BLaER1 treated with 17β-estradiol and CSF1 and Interleukin-3, amounts not matched to agents 10 nM and 100 nM (cell line): ENCODE results near the gene DCAF6.
A peak's percentile ranks its signal among the peaks of the same experiment; 100 is the strongest.

Experiments
- H3K27ac ChIP-seq, 11 experiments: shearing (Covaris generic); formaldehyde crosslinking; 2 replicates each; pipeline ENCODE4 v1.8.1; 2022
- H3K27me3 ChIP-seq, 11 experiments: shearing (Covaris generic); formaldehyde crosslinking; 2 replicates each; pipeline ENCODE4 v1.8.1; 2022
- H3K36me3 ChIP-seq, 11 experiments: shearing (Covaris generic); formaldehyde crosslinking; 2 replicates each; pipeline ENCODE4 v1.8.1; 2022
- H3K4me1 ChIP-seq, 10 experiments: shearing (Covaris generic); formaldehyde crosslinking; 2 replicates each; pipeline ENCODE4 v1.8.1; 2022
- H3K4me2 ChIP-seq, 11 experiments: shearing (Covaris generic); formaldehyde crosslinking; 2 replicates each; pipeline ENCODE4 v1.8.1; 2022
- H3K4me3 ChIP-seq, 10 experiments: shearing (Covaris generic); formaldehyde crosslinking; 2 replicates each; pipeline ENCODE4 v1.8.1; 2022
- H3K9ac ChIP-seq, 11 experiments: shearing (Covaris generic); formaldehyde crosslinking; 2 replicates each; pipeline ENCODE4 v1.8.1; 2022
- H3K9me3 ChIP-seq, 11 experiments: shearing (Covaris generic); formaldehyde crosslinking; replicated peaks in 1 of 11; 2 replicates each; pipeline ENCODE4 v1.8.1; 2022
- H4K20me1 ChIP-seq, 11 experiments: shearing (Covaris generic); formaldehyde crosslinking; 2 replicates each; pipeline ENCODE4 v1.8.1; 2022
- Cebpa-rat ChIP-seq, 11 experiments: shearing (Covaris generic); IDR thresholded peaks; 2 replicates each; pipeline ENCODE4 v1.8.1; 2022

Gene DCAF6

DNA sequence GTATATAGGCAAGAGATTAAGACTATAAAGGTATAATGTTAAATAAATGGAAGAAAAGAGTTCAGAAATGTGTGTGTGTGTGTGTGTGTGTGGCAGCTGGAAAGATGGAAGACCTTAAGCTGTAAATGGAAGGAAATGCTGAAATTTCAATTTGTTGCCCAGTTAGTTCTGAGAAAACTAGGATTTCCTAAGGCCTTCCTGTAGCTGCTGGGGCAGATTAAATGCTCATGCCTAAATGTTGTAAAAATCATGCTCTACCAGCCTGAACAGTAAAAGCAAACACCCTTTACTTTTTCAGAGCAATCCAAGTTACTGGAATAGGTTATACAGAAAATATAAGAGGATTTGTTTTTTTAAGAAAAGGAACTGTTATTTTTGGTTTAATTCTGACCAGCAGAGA is 30.8 kb upstream of the DCAF6 start:
- Histone ChIP-seq H3K27me3 (no peaks in the 10 kb centered on the region), H3K9ac (no peak overlapping the region), H3K9me3 (peaks cover 15 to 21% (median 20%) of the 10 kb centered on the region in 11 experiments), H4K20me1 (no peaks in the 10 kb centered on the region), H3K4me2 (peak overlapping the region in 1 of 11 experiments; percentile 22; a peak in 1 of 22 replicates), H3K4me3 (no peak overlapping the region), H3K36me3 (peaks cover 0 to 9% (median 0%) of the 10 kb centered on the region in 11 experiments; a peak in 3 of 22 replicates), H3K4me1 (peaks cover 0 to 19% (median 0%) of the 10 kb centered on the region in 10 experiments; a peak in 6 of 20 replicates), H3K27ac (no peak overlapping the region)
- TF ChIP-seq Cebpa-rat (IDR thresholded peaks at IDR 0.05) = no peak

DNA sequence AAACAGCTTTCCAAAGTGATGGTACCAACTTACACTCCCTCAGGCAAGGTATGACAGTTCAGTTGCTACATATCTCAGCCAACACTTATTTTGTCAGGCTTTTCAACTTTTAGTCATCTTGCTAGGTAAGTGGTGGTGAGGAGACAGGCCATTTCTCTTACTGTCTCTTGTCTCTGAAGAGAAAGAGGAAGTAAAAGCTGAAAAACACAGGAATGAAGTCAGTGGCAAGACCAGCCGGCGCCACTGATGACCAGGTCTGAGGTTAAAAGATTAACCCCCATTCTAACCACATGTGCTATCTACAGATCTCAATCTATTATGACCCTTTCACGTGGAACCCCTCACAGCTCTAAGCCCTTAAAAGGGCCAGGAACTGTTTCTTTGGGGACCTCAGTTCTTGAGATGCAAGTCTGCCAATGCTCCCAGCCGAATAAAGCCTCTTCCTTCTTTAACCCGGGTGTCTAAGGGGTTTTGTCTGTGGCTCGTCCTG is 26.7 kb upstream of the DCAF6 start:
- no peak overlapping the region for H3K4me3 ChIP-seq
- peaks cover 15 to 22% (median 20%) of the 10 kb centered on the region in 11 experiments for H3K9me3 ChIP-seq
- H3K4me1 ChIP-seq = peaks cover 0 to 32% (median 0%) of the 10 kb centered on the region in 10 experiments; a peak in 6 of 20 replicates
- no peak overlapping the region for H3K27ac ChIP-seq
- H3K4me2 ChIP-seq = no peak overlapping the region
- H3K36me3 ChIP-seq = peaks cover 0 to 19% (median 8%) of the 10 kb centered on the region in 11 experiments; a peak in 9 of 22 replicates
- no peaks in the 10 kb centered on the region for H3K27me3 ChIP-seq
- no peak overlapping the region for H3K9ac ChIP-seq
- TF ChIP-seq Cebpa-rat (IDR thresholded peaks at IDR 0.05) = no peak
- no peaks in the 10 kb centered on the region for H4K20me1 ChIP-seq

DNA sequence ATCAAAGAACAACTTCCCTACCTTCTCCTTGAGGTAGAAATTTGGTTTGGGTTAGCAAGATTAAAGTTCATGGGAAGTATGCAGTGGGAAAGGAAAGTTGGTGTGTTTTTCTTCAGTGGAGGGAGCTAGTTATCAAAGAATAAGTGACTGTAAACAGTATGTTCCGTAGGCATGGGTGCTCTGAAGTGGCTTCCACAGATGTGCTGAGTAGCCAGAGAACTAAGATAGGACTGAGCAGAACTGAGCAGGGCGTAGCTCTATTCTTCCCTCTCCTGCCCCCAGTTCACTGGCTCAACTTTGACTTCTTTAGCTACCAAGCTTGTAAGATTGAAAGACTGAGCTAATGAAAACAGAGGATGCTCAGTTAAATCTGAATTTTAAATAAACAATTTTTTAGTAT is 26.0 kb upstream of the DCAF6 start:
- H3K9me3 ChIP-seq = peaks cover 15 to 22% (median 20%) of the 10 kb centered on the region in 11 experiments
- H3K4me2 ChIP-seq = peak overlapping the region in 3 of 11 experiments; percentile 24 to 63 (median 28); a peak in 5 of 22 replicates
- H3K27ac ChIP-seq = no peak overlapping the region
- H3K27me3 ChIP-seq = no peaks in the 10 kb centered on the region
- TF ChIP-seq Cebpa-rat (IDR thresholded peaks at IDR 0.05) = no peak
- H3K4me3 ChIP-seq = no peak overlapping the region
- no peak overlapping the region for H3K9ac ChIP-seq
- peaks cover 0 to 28% (median 0%) of the 10 kb centered on the region in 10 experiments; a peak in 6 of 20 replicates for H3K4me1 ChIP-seq
- no peaks in the 10 kb centered on the region for H4K20me1 ChIP-seq
- peaks cover 0 to 20% (median 8%) of the 10 kb centered on the region in 11 experiments; a peak in 10 of 22 replicates for H3K36me3 ChIP-seq

DNA sequence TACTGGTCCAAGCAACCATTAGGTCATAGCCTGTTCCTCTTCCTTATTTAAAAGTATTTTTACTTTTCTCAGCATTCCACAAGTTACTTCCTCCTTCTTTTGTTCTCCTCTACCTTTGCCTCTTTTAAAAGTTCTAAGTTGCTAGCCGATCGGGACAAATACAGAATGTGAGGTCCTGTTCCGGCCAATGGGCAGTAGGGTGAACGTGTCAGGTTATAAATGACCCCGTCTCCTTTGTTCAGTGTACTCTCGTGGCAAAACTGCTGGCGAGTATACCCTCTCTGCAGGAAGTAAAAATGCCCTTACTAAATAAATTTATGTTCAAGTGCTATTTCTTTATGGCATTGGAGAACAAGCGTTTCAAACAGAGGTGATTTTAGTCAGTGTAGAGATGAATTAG is 25.1 kb upstream of the DCAF6 start:
- no peak overlapping the region for H3K27ac ChIP-seq
- no peaks in the 10 kb centered on the region for H4K20me1 ChIP-seq
- H3K36me3 ChIP-seq = peaks cover 2 to 28% (median 13%) of the 10 kb centered on the region in 11 experiments; a peak in 19 of 22 replicates
- peaks cover 15 to 22% (median 20%) of the 10 kb centered on the region in 11 experiments for H3K9me3 ChIP-seq
- H3K4me3 ChIP-seq = no peak overlapping the region
- H3K27me3 ChIP-seq = no peaks in the 10 kb centered on the region
- peak overlapping the region in 3 of 11 experiments; percentile 24 to 63 (median 28); a peak in 6 of 22 replicates for H3K4me2 ChIP-seq
- no peak overlapping the region for H3K9ac ChIP-seq
- H3K4me1 ChIP-seq = peaks cover 0 to 20% (median 0%) of the 10 kb centered on the region in 10 experiments; a peak in 6 of 20 replicates
- no peak for TF ChIP-seq Cebpa-rat (IDR thresholded peaks at IDR 0.05)

DNA sequence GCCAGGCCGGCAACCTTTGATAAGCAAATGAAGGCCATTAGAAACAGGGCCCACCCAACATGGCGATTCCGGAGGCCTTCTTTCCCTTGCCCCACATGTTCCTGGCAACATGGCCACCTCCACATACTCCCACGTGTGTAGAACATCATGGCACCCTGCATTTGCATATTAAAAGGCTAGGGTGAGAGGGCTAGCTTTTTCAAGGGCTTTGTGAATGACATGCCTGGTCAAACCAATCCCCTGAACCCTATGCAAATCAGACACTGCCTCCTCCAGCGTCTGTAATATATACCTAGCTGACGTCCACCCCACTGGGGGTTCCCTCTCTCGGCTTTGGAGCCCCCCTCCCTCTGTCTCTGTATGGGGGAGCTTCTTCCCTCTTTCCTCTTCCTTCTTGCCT is 24.2 kb upstream of the DCAF6 start:
- H3K36me3 ChIP-seq = peaks cover 11 to 36% (median 21%) of the 10 kb centered on the region in 11 experiments
- no peak overlapping the region for H3K4me3 ChIP-seq
- no peak for TF ChIP-seq Cebpa-rat (IDR thresholded peaks at IDR 0.05)
- H3K27me3 ChIP-seq = no peaks in the 10 kb centered on the region
- no peak overlapping the region for H3K4me2 ChIP-seq
- peaks cover 15 to 22% (median 20%) of the 10 kb centered on the region in 11 experiments for H3K9me3 ChIP-seq
- no peak overlapping the region for H3K9ac ChIP-seq
- peaks cover 0 to 20% (median 0%) of the 10 kb centered on the region in 10 experiments; a peak in 6 of 20 replicates for H3K4me1 ChIP-seq
- H4K20me1 ChIP-seq = no peaks in the 10 kb centered on the region
- no peak overlapping the region for H3K27ac ChIP-seq

DNA sequence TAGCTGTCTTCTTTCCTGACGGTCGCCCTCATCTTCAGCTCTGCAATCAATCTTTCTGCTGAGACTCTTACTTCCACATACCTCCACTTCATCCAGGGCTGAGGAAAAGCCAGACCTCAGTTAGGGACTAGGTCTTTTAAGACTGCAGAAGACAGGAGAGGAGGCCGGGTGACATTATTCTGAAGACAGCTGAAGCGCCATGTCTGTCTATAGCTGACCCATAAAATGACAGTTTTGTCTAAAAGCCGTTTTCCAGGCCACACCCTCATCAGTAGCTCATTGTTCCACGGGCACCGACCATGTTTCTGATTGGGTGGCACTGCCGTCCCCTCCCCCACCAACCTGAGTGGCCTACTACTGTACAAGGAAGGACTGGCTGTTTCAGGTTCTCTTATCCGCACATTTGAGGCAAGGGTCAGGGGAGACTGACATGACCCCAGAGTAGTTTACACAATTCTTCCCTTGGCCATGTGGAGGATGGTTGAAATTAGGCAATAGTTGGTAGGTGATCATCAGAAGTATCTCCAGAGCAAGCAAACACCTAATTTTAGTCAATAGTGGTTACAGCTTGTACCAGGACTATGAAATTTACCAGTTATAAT is 22.5 kb upstream of the DCAF6 start, which contains the start of gene ADCY10:
Gene ADCY10 (minus strand): TSS at position 240 of the 602 bp plus-strand sequence. CDS start 8,994 bp downstream, outside the sequence.
- H3K27ac ChIP-seq = no peak within 1 kb of the TSS
- no peak for TF ChIP-seq Cebpa-rat (IDR thresholded peaks at IDR 0.05)
- H3K4me2 ChIP-seq = no peak within 1 kb of the TSS

DNA sequence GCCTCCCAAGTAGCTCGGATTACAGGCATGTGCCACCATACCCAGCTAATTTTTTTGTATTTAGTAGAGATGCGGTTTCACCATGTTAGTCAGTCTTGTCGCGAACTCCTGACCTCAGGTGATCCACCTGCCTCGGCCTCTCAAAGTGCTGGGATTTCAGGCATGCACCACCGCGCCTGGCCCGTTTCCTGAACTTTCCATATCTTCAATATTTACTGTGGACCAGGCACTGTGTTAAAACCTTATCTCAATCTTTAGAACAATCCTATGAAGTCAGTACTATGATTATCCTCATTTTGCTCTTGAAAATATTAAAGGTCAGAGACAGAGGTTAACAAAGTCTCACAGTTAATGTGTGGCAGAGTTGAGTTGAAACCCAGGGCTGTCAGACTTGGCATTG is 20.9 kb upstream of the DCAF6 start:
- H3K9me3 ChIP-seq = peaks cover 0 to 2% (median under 1%) of the 10 kb centered on the region in 11 experiments; a peak in 14 of 22 replicates
- peaks cover 14 to 56% (median 33%) of the 10 kb centered on the region in 11 experiments; a peak in 20 of 22 replicates for H3K36me3 ChIP-seq
- H3K4me1 ChIP-seq = peaks cover 0 to 16% (median 0%) of the 10 kb centered on the region in 10 experiments; a peak in 6 of 20 replicates
- H4K20me1 ChIP-seq = no peaks in the 10 kb centered on the region
- no peak for TF ChIP-seq Cebpa-rat (IDR thresholded peaks at IDR 0.05)
- no peak overlapping the region for H3K9ac ChIP-seq
- no peak overlapping the region for H3K27ac ChIP-seq
- H3K27me3 ChIP-seq = no peaks in the 10 kb centered on the region
- H3K4me3 ChIP-seq = no peak overlapping the region
- no peak overlapping the region for H3K4me2 ChIP-seq

More for the DNA sequence above, 22.5 kb upstream of the DCAF6 start, which contains the start of gene ADCY10:
- Histone ChIP-seq H3K9me3 (peaks cover 12 to 18% (median 17%) of the 10 kb centered on the region in 11 experiments), H3K4me1 (peaks cover 0 to 20% (median 0%) of the 10 kb centered on the region in 10 experiments; a peak in 6 of 20 replicates), H3K4me3 (no peak within 1 kb of the TSS), H3K27me3 (no peaks in the 10 kb centered on the region), H3K9ac (no peak within 1 kb of the TSS), H4K20me1 (no peaks in the 10 kb centered on the region), H3K36me3 (peaks cover 18 to 50% (median 33%) of the 10 kb centered on the region in 11 experiments)

DNA sequence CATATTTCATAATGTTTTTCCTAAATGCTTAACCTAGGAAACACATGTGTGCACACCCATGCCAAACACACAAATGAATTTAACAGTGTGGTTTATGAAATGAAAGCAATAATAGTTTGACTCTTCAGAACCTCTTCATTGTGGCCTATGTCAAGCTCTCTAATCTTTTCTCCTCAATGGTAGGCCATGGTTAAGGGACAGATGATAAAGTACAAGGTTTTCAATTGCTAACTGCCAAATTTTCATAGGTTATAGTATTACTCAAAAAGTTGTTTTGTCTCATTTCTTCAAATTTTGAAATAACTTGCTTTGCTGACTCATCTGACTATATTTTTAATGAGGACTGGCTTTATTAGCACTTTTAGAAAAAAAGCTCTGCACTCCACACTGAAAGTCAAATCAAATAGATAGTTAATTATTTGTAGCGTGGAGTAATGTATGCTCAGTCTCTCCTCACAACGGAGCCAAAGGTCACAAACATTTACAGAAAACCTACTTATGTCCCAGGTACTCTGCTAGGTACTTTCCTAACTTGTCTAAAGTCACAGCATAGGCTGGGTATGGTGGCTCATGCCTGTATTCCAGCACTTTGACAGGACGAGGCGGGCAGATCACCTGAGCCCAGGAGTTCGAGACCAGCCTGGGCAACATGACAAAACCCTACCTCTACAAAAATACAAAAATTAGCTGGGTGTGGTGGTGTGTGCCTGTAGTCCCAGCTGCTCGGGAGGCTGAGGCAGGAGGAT is 19.5 kb upstream of the DCAF6 start:
- no peaks in the 10 kb centered on the region for H4K20me1 ChIP-seq
- peaks cover 14 to 56% (median 33%) of the 10 kb centered on the region in 11 experiments; a peak in 20 of 22 replicates for H3K36me3 ChIP-seq
- no peaks in the 10 kb centered on the region for H3K27me3 ChIP-seq
- H3K4me2 ChIP-seq = no peak overlapping the region
- no peak overlapping the region for H3K27ac ChIP-seq
- no peak overlapping the region for H3K9ac ChIP-seq
- no peak for TF ChIP-seq Cebpa-rat (IDR thresholded peaks at IDR 0.05)
- no peaks in the 10 kb centered on the region for H3K9me3 ChIP-seq
- H3K4me1 ChIP-seq = peaks cover 0 to 2% (median 0%) of the 10 kb centered on the region in 10 experiments; a peak in 1 of 20 replicates
- H3K4me3 ChIP-seq = no peak overlapping the region

DNA sequence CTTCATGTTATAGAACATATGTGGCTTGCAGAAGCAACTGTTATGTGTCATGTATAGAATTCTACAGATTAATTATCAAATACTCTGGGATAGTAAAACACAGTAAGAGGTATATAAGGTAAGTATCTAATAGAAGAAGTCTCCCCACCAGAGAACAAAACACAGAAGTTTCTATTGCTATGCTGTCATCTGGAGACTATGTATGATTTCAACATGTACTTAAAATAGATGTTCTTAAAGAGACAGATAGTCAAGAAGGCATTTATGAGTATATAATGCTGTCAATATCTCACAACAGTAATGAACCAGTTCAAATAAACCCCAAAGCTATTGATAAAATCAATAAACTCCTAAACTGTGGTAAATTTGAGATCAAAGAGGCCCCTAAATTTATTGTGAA is 14.5 kb upstream of the DCAF6 start:
- no peak overlapping the region for H3K4me2 ChIP-seq
- no peaks in the 10 kb centered on the region for H3K9me3 ChIP-seq
- no peaks in the 10 kb centered on the region for H3K27me3 ChIP-seq
- H3K4me3 ChIP-seq = no peak overlapping the region
- peaks cover 4 to 34% (median 13%) of the 10 kb centered on the region in 11 experiments; a peak in 19 of 22 replicates for H3K36me3 ChIP-seq
- H3K4me1 ChIP-seq = peaks cover 0 to 16% (median 0%) of the 10 kb centered on the region in 10 experiments; a peak in 2 of 20 replicates
- no peaks in the 10 kb centered on the region; a peak in 1 of 22 replicates for H4K20me1 ChIP-seq
- H3K9ac ChIP-seq = no peak overlapping the region
- TF ChIP-seq Cebpa-rat (IDR thresholded peaks at IDR 0.05) = no peak
- H3K27ac ChIP-seq = no peak overlapping the region
